Epithelial cell of esophagus (primary cell): ENCODE results near the gene ENAH.

ENCODE experiments used
- DNase-seq: peaks from one replicate; pipeline ENCODE4 v3.0.0; 2010; ENCODE audit warnings: low read depth
- H3K4me3 ChIP-seq: 2 replicates; pipeline ENCODE4 v1.5.1; 2011; ENCODE audit warnings: mild to moderate bottlenecking, low read length, control low read depth
- CTCF ChIP-seq: IDR thresholded peaks from 2 replicates; pipeline ENCODE4 v1.5.1; 2011; ENCODE audit warnings: low read depth, mild to moderate bottlenecking, low read length, control low read depth, inconsistent platforms; ENCODE audit not compliant: insufficient read depth; ENCODE audit errors: missing control alignments

Gene ENAH

DNA sequence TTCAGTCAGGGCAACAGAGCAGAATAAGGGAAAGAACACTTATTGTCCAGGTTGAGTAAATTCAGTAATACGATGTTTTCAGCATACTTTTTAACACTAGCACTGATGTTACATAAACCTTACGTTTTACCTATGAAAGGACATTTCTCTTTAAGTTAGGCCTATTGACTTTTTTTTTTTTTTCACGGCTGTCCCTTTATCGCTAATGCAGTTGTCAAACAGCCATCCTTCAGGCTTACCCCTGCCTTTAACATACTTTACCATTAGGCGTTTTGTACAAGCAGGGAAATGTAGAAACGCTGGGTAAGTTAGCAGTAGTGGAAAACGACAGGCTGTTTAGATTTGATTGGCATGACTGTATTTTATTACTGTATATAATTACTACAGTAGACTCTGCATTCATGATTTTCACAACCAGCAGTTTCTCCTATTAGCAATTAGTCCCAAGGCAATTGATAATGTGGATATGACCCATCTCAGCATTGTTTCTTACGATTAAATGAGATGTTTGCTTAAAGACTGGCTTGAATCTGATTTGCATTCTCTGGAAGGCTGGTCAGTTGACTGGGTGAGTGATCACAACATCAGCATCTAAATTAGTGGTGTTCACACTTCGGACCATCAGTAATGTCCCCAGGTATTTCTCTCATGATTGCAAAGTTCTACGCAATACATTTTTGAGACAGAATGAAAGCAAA lies 115.2 kb downstream of the ENAH start:
- H3K4me3 ChIP-seq = no peak overlapping the region
- DNase-seq = no peak
- no peak for TF ChIP-seq CTCF

- H3K4me3 ChIP-seq = no peak overlapping the region
- DNase-seq = no peak
- no peak for TF ChIP-seq CTCF
These were observed 117.6 kb downstream of the ENAH start for GRCh38 chr1:225535280-225535679.

DNA sequence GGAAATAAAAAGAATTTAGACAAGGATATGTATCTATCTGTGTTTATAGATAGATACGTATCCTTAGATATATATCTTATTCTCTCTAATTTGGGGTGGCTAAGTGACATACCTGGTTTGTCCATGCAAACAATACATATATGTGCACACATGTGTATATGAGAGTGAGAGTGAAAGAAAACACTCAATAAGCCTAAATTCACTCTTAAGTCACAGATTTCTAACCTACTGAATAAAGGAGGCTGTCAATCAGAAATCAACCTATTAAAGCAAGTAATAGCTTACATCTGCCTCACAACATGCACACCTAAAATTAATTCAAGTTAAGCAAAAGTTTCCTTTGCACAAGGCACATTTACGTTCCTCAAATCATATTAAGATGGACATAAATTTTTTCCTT lies 118.2 kb downstream of the ENAH start:
- no peak for TF ChIP-seq CTCF
- no peak for DNase-seq
- no peak overlapping the region for H3K4me3 ChIP-seq

DNA sequence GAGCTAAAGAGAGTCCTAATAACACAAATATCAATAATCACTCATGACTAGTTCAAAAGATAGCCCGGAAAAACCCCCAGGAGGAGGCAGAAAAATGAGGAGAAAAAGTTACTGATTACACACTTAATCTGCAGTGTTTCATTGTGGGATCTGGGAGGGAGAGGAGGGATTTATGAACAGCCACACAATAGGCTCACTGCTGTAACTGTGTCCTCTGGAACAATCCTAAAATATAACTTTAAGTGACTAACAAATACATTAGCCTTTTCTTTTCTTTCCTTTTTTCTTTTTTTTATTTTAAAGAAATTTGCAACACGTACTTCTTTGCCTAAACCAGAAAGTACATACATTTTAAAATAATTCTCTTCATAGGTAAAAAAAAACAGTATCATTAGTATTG lies 118.8 kb downstream of the ENAH start:
- DNase-seq = no peak
- no peak overlapping the region for H3K4me3 ChIP-seq
- TF ChIP-seq CTCF = no peak

DNA sequence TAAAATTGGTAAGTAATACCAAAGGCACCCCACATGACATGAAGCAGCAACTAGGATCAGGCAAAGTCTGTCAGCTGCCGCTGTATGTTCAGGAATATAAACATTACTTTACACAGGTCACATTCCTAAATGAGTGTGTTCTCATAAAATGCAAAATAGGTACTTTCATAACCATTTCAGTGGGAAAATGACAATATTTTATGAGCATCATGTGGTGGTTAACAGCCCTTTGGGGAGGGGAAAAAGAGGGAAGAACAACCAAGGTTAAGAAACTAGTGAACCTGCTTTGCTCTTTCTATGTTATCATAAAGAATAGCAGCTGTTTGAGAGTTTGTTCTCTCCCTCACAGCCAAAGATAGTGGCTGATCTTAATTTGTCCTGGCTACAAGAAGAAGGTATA lies 119.7 kb downstream of the ENAH start:
- TF ChIP-seq CTCF = no peak
- no peak for DNase-seq
- H3K4me3 ChIP-seq = no peak overlapping the region

GRCh38 chr1:225532240-225532944 lies 120.5 kb downstream of the ENAH start:
- DNase-seq = peak; percentile 59
- TF ChIP-seq CTCF = no peak
- H3K4me3 ChIP-seq = no peak overlapping the region

DNA sequence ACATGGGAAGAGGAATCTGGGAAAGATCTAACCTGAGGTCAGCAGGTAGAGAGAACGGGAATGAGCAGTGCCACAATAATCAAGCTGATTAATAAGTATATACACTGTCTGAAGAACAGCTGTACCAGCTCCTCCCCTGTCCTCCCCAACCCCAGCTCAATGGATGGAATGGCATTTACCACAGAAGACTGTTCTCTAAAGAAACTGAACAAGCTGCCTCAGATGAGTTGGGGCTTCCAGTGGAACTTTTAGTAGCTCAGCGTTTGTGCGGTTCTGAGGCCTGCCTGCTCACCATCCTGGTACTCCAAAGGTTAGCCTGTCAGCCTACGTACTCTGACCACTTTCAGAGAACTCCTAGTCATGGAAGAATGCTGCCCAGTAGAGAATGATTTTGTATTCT lies 123.2 kb downstream of the ENAH start:
- H3K4me3 ChIP-seq = no peak overlapping the region
- no peak for TF ChIP-seq CTCF
- no peak for DNase-seq
